Skin epidermis (tissue), 12 donors: Measurements from ENCODE around the gene DOHH.
A peak's percentile ranks its signal among the peaks of the same experiment; 100 is the strongest.
"Not testable (repeated sequence)": the region's sequence is repeated elsewhere in the genome, so short reads cannot be mapped to it uniquely, and the experiment has no call there.

Source experiments
- H3K27ac ChIP-seq, 21 experiments: fragments of 200-600 bp; sonication (generic) in 11 of 21; one replicate each; pipeline ENCODE4 v1.5.0; 2020; ENCODE audit warnings: mild to moderate bottlenecking in 3 of 21, inconsistent platforms in 2 of 21, moderate library complexity in 2 of 21
- H3K4me3 ChIP-seq, 7 experiments: fragments of 200-600 bp; sonication (generic) in 2 of 7; one replicate each; pipeline ENCODE4 v1.5.0; 2020; ENCODE audit warnings: inconsistent platforms in 2 of 7, mild to moderate bottlenecking in 2 of 7, moderate library complexity in 1 of 7

Gene DOHH

GRCh38 chr19:3522421-3523360 lies 22.2 kb upstream of the DOHH start:
- H3K4me3 ChIP-seq, result no peak overlapping the region

GRCh38 chr19:3521104-3521445 lies 20.6 kb upstream of the DOHH start:
- H3K27ac ChIP-seq, result peak overlapping the region in 5 of 21 experiments; percentile 25 to 69 (median 48)
- no peak overlapping the region for H3K4me3 ChIP-seq

More at GRCh38 chr19:3522421-3523360, 22.2 kb upstream of the DOHH start:
- H3K27ac ChIP-seq, result peak overlapping the region in 1 of 21 experiments; percentile 20

GRCh38 chr19:3520166-3521103 lies 20.0 kb upstream of the DOHH start:
- Histone ChIP-seq H3K27ac (peak overlapping the region in 5 of 21 experiments; percentile 25 to 69 (median 48)), H3K4me3 (no peak overlapping the region)

GRCh38 chr19:3519126-3519525 lies 18.7 kb upstream of the DOHH start:
- Histone ChIP-seq H3K27ac (no peak overlapping the region), H3K4me3 (no peak overlapping the region)

- Histone ChIP-seq H3K27ac (no peak overlapping the region), H3K4me3 (no peak overlapping the region)
These were observed 18.2 kb upstream of the DOHH start for GRCh38 chr19:3518659-3519058.

GRCh38 chr19:3518255-3518654 lies 17.8 kb upstream of the DOHH start:
- no peak overlapping the region for H3K27ac ChIP-seq
- no peak overlapping the region for H3K4me3 ChIP-seq

GRCh38 chr19:3517638-3518037 lies 17.2 kb upstream of the DOHH start:
- H3K27ac ChIP-seq, result no peak overlapping the region
- H3K4me3 ChIP-seq, result no peak overlapping the region

- Histone ChIP-seq H3K27ac (no peak overlapping the region), H3K4me3 (no peak overlapping the region)
These were observed 16.3 kb upstream of the DOHH start for GRCh38 chr19:3516675-3517207.

GRCh38 chr19:3515891-3516422 lies 15.5 kb upstream of the DOHH start:
- no peak overlapping the region for H3K4me3 ChIP-seq
- peak overlapping the region in 1 of 21 experiments; percentile 19 for H3K27ac ChIP-seq

- Histone ChIP-seq H3K27ac (no peak overlapping the region), H3K4me3 (no peak overlapping the region)
These were observed 14.5 kb upstream of the DOHH start for GRCh38 chr19:3514930-3515329.

- Histone ChIP-seq H3K4me3 (no peak overlapping the region), H3K27ac (no peak overlapping the region)
These were observed 13.0 kb upstream of the DOHH start for GRCh38 chr19:3513229-3514140.

GRCh38 chr19:3512562-3513228 lies 12.2 kb upstream of the DOHH start:
- Histone ChIP-seq H3K4me3 (no peak overlapping the region), H3K27ac (no peak overlapping the region)

- Histone ChIP-seq H3K27ac (no peak overlapping the region), H3K4me3 (no peak overlapping the region)
These were observed 11.2 kb upstream of the DOHH start for GRCh38 chr19:3511506-3512251.

GRCh38 chr19:3510727-3511126 lies 10.3 kb upstream of the DOHH start:
- Histone ChIP-seq H3K27ac (no peak overlapping the region), H3K4me3 (no peak overlapping the region)

GRCh38 chr19:3509566-3509989 lies 9.1 kb upstream of the DOHH start:
- Histone ChIP-seq H3K27ac (peak overlapping the region in 1 of 21 experiments; percentile 48), H3K4me3 (no peak overlapping the region)

- Histone ChIP-seq H3K27ac (peak overlapping the region in 3 of 21 experiments; percentile 28 to 54 (median 48)), H3K4me3 (no peak overlapping the region)
These were observed 8.5 kb upstream of the DOHH start for GRCh38 chr19:3508771-3509535.

GRCh38 chr19:3508121-3508661 lies 7.7 kb upstream of the DOHH start:
- H3K27ac ChIP-seq, result peak overlapping the region in 3 of 21 experiments; percentile 28 to 98 (median 48)
- not testable (repeated sequence) for H3K4me3 ChIP-seq
